Suppressor macrophage (primary cell): ENCODE results near the gene SLC25A41.
"Not testable (repeated sequence)": the region's sequence is repeated elsewhere in the genome, so short reads cannot be mapped to it uniquely, and the experiment has no call there.

Experiments used
- DNase-seq, 4 experiments: peaks; one replicate each; pipeline ENCODE4 v3.0.0-alpha.2; 2020 to 2022

The SLC25A41 gene

GRCh38 chr19:6460099-6460884 lies 26.7 kb upstream of the SLC25A41 start:
- DNase-seq, result peak; percentile 93 to 96 (median 94)

DNA sequence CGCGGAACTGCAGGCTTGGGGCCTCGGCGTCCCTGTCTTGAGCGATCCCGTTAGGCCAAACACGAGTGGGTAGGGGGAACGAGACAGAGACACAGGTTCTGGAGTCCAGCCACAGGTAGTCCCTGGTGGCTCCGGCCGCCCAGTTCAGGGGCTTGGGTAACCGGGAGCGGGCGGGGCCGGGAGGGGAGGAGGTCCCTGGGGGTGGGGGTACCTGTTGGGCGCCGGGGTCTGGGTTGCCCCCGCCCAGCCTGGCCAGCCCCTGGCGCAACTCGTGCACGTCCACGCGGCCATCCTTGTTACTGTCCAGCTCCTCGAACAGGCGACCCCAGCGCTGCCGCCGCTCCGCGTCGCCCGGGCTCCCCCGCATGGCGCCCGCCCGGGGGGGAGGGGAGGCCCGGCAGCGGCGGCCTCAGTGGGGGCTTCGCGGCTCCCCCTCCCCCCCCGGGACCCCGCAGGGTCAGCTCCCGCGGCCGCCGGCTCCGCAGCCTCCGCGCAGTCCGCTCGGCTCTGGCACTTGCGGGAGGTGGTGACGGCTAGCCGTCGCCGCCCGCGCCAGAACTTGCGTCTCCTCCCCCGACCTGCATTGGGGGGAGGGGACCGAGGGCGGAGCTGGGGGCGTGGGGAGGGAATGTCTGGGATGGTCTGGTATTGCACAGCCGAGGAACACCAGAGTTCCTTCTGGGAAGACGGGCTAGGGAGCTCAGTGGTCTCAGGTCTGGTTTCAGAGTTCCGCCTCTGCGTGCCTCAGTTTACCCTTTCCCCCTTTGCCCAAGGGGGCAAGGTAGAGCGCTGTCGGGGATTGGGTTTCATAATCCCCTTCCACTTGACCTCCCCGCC lies 25.9 kb upstream of the SLC25A41 start, which contains the start of gene SLC25A23:
Gene SLC25A23 (minus strand): TSS at position 531 of the 837 bp plus-strand sequence. CDS start 164 bp downstream, at position 367.
- peak; percentile 29 to 64 (median 45) for DNase-seq

GRCh38 chr19:6458695-6459261 lies 25.2 kb upstream of the SLC25A41 start:
- DNase-seq, result no peak

DNA sequence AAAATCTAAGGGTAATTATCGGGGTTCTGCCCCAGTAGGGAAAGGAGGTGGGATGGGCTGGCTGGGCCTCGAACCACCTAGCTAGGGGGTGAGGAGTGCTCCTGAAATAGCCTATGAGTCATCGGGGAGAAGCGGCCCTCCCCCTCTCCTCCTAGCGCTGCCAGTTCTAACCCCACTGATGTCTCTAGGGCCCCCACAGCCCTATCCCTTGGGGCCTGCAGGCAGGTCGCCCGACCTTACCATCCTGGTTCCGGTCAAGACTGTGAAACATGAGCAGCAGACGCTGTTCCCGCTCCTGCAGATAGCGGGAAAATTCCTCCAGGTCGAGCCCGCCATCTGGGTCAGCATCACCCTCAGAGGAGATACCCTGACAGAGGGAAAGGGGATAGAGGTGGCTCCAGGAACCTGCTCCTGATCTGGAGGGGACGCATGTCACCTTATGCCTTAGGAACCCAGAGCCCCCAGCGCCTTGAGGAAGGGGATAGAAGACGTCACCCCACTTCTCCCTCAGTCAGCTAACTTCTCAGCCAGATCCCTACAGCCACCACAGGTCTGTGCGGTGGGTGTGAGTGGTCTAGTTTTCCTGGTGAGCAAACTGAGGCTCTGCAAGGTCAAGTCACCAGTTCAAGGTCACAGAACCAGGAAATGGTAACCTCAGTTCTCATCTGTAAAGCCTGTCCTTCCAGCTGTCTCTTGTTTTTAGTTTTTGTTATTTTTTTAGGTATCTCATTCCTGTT lies 24.6 kb upstream of the SLC25A41 start:
- no peak for DNase-seq

DNA sequence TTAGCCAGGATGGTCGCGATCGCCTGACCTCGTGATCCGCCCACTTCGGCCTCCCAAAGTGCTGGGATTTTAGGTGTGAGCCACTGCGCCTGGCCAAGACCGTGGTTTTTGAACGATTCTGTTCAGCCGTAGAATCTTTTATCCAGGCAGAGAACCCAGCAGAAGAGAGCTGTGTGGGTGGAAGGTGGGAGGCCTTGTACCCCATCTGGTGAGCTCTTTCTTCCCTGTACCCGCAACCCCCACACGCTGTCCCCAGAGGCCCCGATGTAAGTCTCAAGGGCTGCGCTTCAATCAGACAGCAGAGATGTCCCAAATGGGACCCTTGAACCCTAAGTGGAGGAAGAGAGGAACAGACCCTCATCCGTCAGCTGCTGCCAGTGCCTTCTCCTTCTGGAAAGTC lies 22.4 kb upstream of the SLC25A41 start:
- DNase-seq, result no peak

DNA sequence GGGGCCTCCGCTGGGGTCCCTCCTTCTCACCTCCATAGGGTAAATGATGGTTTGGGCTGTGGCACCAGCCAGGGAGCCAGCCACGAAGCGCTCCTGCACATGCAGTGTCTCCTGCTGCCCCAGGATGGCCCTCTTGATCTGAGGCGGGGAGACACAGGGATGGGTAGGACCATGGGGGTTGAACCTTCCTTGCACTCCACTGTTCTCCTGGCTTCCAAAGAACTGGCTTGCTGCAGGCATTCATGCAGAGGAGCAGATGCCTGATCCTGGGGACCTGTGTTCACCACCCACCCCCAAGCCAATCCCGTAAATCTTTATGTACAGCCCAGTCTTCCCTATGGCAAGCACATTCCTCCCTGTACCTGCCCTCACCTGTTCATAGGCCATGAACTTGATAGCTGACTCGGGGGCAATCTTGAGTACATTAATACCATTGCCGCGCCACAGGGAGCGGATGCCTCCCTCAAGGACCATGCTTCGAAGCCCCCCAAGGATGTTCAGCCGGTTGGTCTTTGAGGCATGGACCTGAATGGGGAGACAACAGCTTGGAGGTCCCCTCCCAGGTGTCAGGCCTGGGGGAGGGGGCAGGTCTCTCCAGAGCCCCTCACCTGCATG lies 20.5 kb upstream of the SLC25A41 start:
- no peak for DNase-seq

- DNase-seq, result no peak
Observed at GRCh38 chr19:6452899-6453298, 19.3 kb upstream of the SLC25A41 start.

DNA sequence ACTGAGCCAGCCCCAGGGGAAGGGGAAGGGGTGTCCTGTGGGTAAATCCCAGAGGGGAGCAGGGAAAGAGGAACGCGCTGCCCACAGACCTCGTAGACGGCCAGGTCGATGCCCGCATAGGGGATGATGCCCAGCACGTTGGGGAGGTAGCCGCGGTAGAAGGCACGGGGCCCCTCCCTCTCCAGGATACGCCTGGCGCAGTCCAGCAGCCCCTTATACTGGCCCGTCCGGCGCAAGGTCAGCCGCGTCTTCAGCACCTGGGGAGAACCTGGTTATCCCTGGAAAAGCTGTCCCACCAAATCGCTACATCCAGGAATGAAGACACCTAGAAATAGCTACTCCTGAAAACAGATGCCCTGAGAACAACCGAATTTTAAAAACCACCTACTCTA lies 18.7 kb upstream of the SLC25A41 start:
- DNase-seq, result no peak

DNA sequence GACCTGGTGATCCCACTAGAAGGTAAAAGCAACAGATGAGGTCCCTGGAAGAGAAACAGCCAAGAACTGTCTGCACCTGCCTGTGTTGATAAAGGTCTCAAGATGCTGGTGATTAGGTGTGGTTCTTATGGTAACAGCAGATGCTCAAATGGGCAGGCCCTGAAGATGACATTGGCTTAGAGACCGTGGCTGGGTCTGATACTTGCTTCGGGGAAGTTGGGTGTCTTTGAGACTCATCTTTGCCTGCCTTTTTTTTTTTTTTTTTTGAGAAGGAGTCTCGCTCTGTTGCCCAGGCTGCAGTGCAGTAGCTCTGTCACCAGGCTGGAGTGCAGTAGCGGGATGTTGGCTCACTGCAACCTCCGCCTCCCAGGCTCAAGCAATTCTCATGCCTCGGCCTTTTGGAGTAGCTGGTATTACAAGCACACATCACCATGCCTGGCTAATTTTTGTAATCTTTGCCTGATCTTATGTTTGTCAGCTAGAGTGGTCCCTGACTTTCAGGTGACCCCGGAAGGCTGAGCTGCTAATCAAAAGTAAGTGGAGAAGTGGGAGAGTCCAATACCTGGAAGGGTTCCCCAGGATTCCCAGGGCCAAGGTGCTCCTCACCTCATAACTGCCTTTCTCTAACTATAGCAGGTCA lies 18.1 kb upstream of the SLC25A41 start:
- DNase-seq, result no peak

DNA sequence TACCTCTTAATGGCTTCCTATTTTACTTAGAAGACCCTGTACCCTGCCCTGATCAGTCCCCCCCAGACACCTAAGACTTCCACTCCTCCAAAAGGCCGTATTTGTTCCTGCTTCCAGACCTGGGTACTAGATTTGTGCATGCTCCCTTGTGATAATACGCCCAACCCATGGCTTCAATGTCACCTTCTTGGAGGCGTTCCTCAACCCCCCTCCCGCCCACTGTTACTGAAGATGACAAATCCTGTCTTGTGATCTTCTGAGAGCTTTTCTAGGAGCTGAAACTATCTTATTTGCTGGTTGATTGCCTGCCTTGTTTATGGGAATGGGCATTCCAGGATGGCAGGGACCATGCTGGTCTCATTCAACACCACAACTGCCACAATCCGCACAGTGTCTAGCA lies 16.6 kb upstream of the SLC25A41 start:
- peak; percentile 12 to 55 (median 32) for DNase-seq

DNA sequence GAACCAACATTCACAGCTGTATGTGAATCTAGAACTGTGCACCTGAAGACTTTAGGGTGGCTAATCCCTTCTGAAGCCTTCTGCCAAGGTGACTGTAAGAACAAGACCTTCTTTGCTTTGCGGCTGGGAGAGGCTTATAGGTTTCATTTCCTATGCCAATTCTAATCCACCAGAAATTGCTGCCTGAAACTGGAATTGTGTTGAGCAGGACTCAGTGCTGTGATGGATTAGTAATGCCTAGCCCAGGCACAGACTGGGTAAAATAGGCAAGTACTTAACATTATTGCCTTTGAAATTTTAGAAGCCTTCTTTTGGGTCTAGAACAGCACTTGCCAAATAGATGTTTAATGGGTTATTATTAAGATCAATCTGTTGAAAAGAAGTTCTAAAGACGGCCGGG lies 14.5 kb upstream of the SLC25A41 start:
- no peak for DNase-seq

- no peak for DNase-seq
Observed at GRCh38 chr19:6446452-6446851, 12.9 kb upstream of the SLC25A41 start.

DNA sequence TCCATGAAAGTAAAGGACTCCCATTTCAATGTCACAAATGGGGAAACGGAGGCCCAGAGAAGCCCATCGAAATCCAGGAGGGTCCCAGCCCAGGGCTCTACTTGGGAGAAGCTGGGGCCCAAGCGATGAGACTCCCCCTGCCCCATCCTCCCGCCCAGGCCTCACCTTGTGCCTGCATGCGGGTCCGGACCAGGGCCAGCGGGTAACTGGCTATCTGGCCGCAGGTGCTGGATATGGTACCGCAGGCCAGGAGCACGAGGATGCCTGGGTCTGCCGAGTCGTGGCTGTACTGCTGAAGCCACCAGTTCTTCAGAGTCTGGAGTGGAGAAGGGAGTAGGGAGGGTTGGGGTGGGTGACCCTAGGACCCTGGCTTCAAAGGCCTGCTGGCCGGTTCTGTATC lies 10.4 kb upstream of the SLC25A41 start:
- DNase-seq, result no peak

- no peak for DNase-seq
Observed at GRCh38 chr19:6442087-6442688, 8.6 kb upstream of the SLC25A41 start.

GRCh38 chr19:6440905-6441304 lies 7.3 kb upstream of the SLC25A41 start:
- no peak for DNase-seq

GRCh38 chr19:6439743-6440142 lies 6.2 kb upstream of the SLC25A41 start:
- no peak for DNase-seq

DNA sequence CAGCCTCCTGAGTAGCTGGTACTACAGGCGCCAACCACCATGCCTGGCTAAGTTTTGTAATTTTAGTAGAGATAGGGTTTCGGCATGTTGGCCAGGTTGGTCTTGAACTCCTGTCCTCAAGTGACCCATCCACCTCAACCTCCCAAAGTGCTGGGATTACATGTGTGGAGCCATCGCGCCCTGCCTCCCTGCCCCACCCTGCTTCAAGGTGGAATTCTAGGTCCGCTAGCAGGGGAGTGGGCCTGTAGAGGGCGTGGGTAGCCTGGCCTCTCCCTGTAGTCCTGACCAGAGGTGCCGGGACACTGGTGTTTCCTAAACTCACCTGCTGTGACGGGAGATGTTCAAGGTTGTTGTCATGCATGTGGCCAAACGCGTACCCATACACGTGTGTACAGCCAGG lies 398 bp downstream of the SLC25A41 start:
- no peak for DNase-seq

DNA sequence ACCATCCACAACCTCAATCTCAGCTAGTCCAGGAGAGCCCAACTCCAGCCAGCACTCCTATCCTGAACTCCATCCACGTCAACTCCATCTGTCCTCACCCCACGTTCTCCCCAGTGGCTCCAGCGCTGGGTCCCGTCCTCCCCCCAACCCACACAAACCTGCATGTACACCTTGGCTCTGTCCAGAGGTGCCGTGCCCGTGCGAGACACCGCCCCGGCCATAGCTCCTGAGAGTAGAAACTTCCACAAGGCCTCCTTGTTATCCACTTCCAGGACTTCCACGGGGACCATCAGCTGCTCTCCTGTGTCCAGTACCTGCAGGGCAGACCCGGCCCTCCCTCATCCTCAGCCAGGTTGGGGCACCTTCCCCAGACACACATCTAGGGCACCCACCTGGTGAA lies 1.7 kb downstream of the SLC25A41 start:
- DNase-seq, result no peak

- no peak for DNase-seq
Observed at GRCh38 chr19:6429419-6430221, 3.9 kb downstream of the SLC25A41 start.

DNA sequence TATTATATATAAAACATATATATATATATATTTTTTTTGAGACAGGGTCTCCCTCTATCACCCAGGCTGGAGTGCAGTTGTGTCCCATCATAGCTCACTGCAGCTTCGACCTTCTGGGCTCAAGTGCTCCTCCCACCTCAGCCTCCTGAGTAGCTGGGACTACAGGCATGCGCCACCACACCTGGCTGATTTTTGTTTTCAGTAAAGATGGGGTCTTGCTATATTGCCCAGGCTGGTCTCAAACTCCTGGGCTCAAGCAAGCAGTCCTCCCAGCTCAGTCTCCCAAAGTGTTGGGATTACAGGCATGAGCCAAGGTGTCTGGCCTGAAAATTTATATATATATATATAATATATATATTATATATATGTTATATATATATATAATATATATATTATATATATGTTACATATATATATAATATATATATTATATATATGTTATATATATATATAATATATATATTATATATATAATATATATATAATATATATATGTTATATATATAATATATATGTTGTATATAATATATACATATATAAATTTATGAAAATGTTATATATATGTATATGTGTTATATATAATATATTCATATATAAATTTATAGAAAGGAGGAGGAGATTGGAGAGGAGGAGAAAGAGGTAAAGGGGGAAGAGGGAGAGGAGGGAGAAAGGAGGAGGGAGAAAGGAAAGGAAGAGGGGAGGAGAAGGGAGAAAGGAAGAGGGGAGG lies 4.7 kb downstream of the SLC25A41 start:
- DNase-seq, result not testable (repeated sequence)
